ENCODE measurements around the gene RPUSD1. TPM values are rescaled to one million over a fixed set of nuclear protein-coding genes. Genes with fewer than 3 reads are reported as not detected.

RPUSD1 gene
- polyA plus RNA-seq, 1 donor from 2014 or later: 39.5 TPM

Other genes with a start within 250 kb of the RPUSD1 start
- not detected for gene PRR35, start 228.0 kb downstream of the RPUSD1 start, polyA plus RNA-seq
- gene NHLRC4, start 221.4 kb downstream of the RPUSD1 start, polyA plus RNA-seq: 4.5 TPM
- 18.9 TPM for gene PIGQ, start 218.4 kb downstream of the RPUSD1 start, polyA plus RNA-seq
- gene RAB40C, start 198.3 kb downstream of the RPUSD1 start, polyA plus RNA-seq: 14.7 TPM
- not detected for gene WFIKKN1, start 157.4 kb downstream of the RPUSD1 start, polyA plus RNA-seq
- gene METTL26, start 152.1 kb downstream of the RPUSD1 start, polyA plus RNA-seq: 81.0 TPM
- 52.8 TPM for gene MCRIP2, start 146.6 kb downstream of the RPUSD1 start, polyA plus RNA-seq
- gene WDR90, start 139.0 kb downstream of the RPUSD1 start, polyA plus RNA-seq: 0.54 TPM
- 42.7 TPM for gene RHOT2, start 120.2 kb downstream of the RPUSD1 start, polyA plus RNA-seq
- gene RHBDL1, start 112.7 kb downstream of the RPUSD1 start, polyA plus RNA-seq: 1.1 TPM
- gene STUB1, start 108.0 kb downstream of the RPUSD1 start, polyA plus RNA-seq: 137 TPM
- gene JMJD8, start 104.0 kb downstream of the RPUSD1 start, polyA plus RNA-seq: 51.0 TPM
- 15.1 TPM for gene WDR24, start 98.0 kb downstream of the RPUSD1 start, polyA plus RNA-seq
- 4.4 TPM for gene FBXL16, start 82.6 kb downstream of the RPUSD1 start, polyA plus RNA-seq
- 2.8 TPM for gene METRN, start 73.3 kb downstream of the RPUSD1 start, polyA plus RNA-seq
- gene ANTKMT, start 67.2 kb downstream of the RPUSD1 start, polyA plus RNA-seq: 84.7 TPM
- 0.74 TPM for gene CCDC78, start 61.9 kb downstream of the RPUSD1 start, polyA plus RNA-seq
- 10.0 TPM for gene HAGHL, start 61.3 kb downstream of the RPUSD1 start, polyA plus RNA-seq
- gene CIAO3, start 47.4 kb downstream of the RPUSD1 start, polyA plus RNA-seq: 29.4 TPM
- gene MSLN, start 27.6 kb downstream of the RPUSD1 start, polyA plus RNA-seq: not detected
- gene CHTF18, start 239 bp upstream of the RPUSD1 start, polyA plus RNA-seq: 4.9 TPM
- not detected for gene GNG13, start 12.4 kb upstream of the RPUSD1 start, polyA plus RNA-seq
- gene LMF1, start 182.6 kb upstream of the RPUSD1 start, polyA plus RNA-seq: 16.1 TPM
- 0.48 TPM for gene SOX8, start 193.4 kb upstream of the RPUSD1 start, polyA plus RNA-seq

Data from IgD-negative memory B cell (primary cell).